Kidney epithelial cell (primary cell): Measurements from ENCODE around the gene SEC62. TPM values are rescaled to one million over a fixed set of nuclear protein-coding genes. Genes with fewer than 3 reads are reported as not detected.

Source experiments
- DNase-seq: peaks from one replicate; pipeline ENCODE4 v3.0.0-alpha.2; 2010; ENCODE audit warnings: low read depth
- H3K27me3 ChIP-seq: 2 replicates; pipeline ENCODE4 v1.6.0; 2011; ENCODE audit warnings: low read length; ENCODE audit not compliant: control insufficient read depth, insufficient read depth
- H3K36me3 ChIP-seq: 2 replicates; pipeline ENCODE4 v1.5.1; 2011; ENCODE audit warnings: low read length; ENCODE audit not compliant: control insufficient read depth, insufficient read depth
- H3K4me3 ChIP-seq: 2 replicates; pipeline ENCODE4 v1.5.1; 2011; ENCODE audit warnings: low read depth, mild to moderate bottlenecking, control low read depth, low read length
- total RNA-seq: library from RNA; depleted of rRNA; stranded (reverse); fragments of >200 nt; gene quantifications from 2 replicates; pipeline ENCODE4 v1.2.3, GENCODE V29; 2015
- TF ChIP-seq, protein P1 (sequence below): IDR thresholded peaks from 2 replicates; pipeline ENCODE4 v1.5.1; 2011; ENCODE audit warnings: mild to moderate bottlenecking, moderate library complexity, low read length, control low read depth, inconsistent platforms; ENCODE audit not compliant: insufficient read depth, poor library complexity, severe bottlenecking

SEC62 gene
- total RNA-seq, 1 donor from 2014 or later: 31.1 TPM

DNA sequence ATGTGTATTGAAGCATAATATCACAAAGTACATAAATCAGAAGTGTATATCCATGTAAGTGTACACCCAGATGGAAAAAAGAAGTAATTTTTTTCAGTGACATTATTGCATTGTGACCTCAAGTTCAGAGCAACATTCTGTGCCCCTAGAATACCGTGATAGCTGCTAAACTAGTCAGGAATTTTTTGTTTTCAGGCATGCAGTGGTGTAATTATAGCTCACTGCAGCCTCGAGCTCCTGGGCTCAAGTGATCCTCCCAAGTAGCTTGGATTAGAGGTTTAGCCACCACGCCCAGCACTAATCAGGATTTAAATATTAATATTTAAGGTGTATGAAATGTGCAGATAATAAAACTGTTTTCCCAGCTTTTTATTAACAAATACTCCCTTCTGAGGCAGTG lies 25.5 kb downstream of the SEC62 start:
- TF ChIP-seq, protein P1, sequence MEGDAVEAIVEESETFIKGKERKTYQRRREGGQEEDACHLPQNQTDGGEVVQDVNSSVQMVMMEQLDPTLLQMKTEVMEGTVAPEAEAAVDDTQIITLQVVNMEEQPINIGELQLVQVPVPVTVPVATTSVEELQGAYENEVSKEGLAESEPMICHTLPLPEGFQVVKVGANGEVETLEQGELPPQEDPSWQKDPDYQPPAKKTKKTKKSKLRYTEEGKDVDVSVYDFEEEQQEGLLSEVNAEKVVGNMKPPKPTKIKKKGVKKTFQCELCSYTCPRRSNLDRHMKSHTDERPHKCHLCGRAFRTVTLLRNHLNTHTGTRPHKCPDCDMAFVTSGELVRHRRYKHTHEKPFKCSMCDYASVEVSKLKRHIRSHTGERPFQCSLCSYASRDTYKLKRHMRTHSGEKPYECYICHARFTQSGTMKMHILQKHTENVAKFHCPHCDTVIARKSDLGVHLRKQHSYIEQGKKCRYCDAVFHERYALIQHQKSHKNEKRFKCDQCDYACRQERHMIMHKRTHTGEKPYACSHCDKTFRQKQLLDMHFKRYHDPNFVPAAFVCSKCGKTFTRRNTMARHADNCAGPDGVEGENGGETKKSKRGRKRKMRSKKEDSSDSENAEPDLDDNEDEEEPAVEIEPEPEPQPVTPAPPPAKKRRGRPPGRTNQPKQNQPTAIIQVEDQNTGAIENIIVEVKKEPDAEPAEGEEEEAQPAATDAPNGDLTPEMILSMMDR: no peak
- Histone ChIP-seq H3K4me3 (no peak overlapping the region), H3K36me3 (no peaks in the 10 kb centered on the region), H3K27me3 (no peaks in the 10 kb centered on the region)
- DNase-seq: no peak

DNA sequence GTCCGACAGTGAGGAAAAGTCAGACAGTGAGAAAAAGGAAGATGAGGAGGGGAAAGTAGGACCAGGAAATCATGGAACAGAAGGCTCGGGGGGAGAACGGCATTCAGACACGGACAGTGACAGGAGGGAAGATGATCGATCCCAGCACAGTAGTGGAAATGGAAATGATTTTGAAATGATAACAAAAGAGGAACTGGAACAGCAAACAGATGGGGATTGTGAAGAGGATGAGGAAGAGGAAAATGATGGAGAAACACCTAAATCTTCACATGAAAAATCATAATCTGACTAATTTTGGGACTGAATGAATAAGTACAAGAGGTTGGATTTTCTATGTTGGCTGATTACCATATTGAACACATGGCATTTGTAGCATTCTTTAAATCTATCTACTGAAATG lies 26.2 kb downstream of the SEC62 start:
- DNase-seq: no peak
- H3K4me3 ChIP-seq: no peak overlapping the region
- TF ChIP-seq, protein P1: no peak
- H3K27me3 ChIP-seq: no peaks in the 10 kb centered on the region
- no peaks in the 10 kb centered on the region for H3K36me3 ChIP-seq

DNA sequence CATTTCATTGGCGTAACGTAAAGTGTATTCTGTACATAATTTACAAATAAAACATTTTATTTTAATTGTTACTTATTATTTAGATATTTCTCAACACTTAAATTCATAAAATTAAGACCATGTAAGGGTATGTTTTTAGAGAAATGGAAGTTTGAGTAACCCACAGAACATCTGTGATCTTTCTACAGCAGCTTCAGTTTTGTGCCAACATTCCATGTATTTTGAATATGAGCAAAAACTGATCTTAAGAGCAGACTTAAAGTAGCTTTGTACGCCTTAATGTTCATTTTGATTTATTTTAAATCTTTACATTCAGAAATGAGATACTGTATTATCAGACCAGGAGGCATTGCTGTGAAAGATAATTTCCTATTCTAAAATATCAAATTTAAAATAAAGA lies 27.2 kb downstream of the SEC62 start:
- no peak overlapping the region for H3K4me3 ChIP-seq
- H3K36me3 ChIP-seq: no peaks in the 10 kb centered on the region
- no peak for DNase-seq
- H3K27me3 ChIP-seq: no peaks in the 10 kb centered on the region
- TF ChIP-seq, protein P1: no peak

DNA sequence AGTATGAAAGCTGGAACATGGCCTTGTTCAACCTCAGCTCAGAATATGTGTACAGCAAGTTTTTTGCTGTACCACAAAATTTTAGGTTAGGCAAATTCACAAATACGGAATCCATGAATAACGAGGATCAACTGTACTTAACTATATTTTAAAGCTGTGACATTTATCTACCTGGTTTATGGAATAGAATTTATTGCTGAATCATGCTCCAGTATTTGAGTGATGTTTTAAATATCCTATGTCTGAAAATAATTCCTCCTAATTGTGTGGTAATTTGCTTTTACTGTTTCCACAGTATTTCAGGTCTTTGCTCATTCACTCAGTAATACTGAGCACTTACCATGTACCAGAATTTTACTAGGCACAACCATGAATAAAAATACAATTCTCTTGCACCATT lies 29.5 kb downstream of the SEC62 start:
- Histone ChIP-seq H3K4me3 (no peak overlapping the region), H3K27me3 (no peaks in the 10 kb centered on the region), H3K36me3 (no peaks in the 10 kb centered on the region)
- TF ChIP-seq, protein P1: no peak
- no peak for DNase-seq

DNA sequence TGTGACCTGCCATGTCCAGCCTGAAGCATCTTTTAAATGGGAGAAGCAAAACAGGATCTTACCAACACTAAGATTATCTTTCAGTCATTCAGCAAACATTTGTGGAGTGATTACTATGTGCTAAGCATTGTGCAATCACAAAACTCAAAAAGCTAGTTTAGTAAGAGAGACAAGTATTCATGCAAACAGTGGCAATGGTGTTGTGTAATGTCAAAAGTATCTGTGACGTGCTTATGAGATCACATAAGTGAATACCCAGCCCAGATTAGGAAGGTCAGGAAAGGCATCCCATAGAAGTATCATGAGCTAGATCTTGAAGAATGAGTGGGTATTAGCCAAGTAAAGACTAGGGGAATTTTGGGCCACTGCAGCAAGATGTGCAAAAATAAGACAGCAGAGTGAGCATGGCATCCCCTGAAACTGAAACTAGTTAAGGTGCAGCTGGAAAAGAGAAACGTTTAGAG lies 32.1 kb downstream of the SEC62 start:
- Histone ChIP-seq H3K36me3 (no peaks in the 10 kb centered on the region), H3K27me3 (no peaks in the 10 kb centered on the region), H3K4me3 (no peak overlapping the region)
- TF ChIP-seq, protein P1: no peak
- DNase-seq: no peak

DNA sequence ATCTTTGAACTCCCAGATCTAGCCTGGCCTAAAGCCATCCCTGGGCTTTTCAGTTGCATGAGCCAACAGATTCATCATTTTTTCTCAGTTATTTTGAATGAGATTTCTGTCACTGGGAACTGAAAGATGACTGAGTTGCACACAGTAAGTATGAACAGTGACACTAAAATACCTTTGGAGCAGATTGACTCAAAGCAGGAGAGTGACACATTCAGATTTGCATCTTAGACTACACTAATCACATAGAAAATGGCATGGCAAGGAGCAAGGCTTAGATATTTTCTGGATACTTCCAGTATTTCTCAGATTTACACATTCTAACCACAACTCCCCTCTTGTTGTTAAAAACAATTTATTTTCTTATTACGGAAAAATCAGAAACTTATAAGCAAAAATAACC lies 32.8 kb downstream of the SEC62 start:
- Histone ChIP-seq H3K36me3 (no peaks in the 10 kb centered on the region), H3K4me3 (no peak overlapping the region), H3K27me3 (no peaks in the 10 kb centered on the region)
- TF ChIP-seq, protein P1: no peak
- no peak for DNase-seq
